ENCODE data around the gene FUBP3. TPM values are rescaled to one million over a fixed set of nuclear protein-coding genes. Genes with fewer than 3 reads are reported as not detected.

FUBP3 gene
- total RNA-seq, 1 experiment from 2014 or later = 78.6 TPM

GRCh38 chr9:130636648-130637020, 57.3 kb downstream of the FUBP3 start:
- H3K27me3 Mint-ChIP-seq (ENCODE audit: low read depth) = peaks cover 2% of the 10 kb centered on the region; the same call in 1 of the 2 replicates
- Histone ChIP-seq H2BK20ac (ENCODE audit: low read depth, low read length, poor library complexity, severe bottlenecking) (no peak overlapping the region), H3K23ac (ENCODE audit: insufficient read length, low read depth, low read length) (no peak overlapping the region), H3K9ac (ENCODE audit: extremely low read depth, insufficient read length, low read length) (no peak overlapping the region), H2AK5ac (ENCODE audit: insufficient read length, low read length) (no peak overlapping the region), H2BK120ac (ENCODE audit: low read depth, low read length, poor library complexity, severe bottlenecking) (no peak overlapping the region), H3K4ac (ENCODE audit: low read depth, low read length) (no peak overlapping the region), H3K27ac (ENCODE audit: insufficient read length, low read depth, low read length) (no peak overlapping the region), H3K56ac (ENCODE audit: insufficient read length, low read depth, low read length) (no peak overlapping the region), H3K79me1 (ENCODE audit: insufficient read depth, low read depth, low read length, poor library complexity, severe bottlenecking) (no peaks in the 10 kb centered on the region), H4K8ac (replicated peaks; ENCODE audit: insufficient read length, low read depth, low read length) (no peak overlapping the region), H3T11ph (ENCODE audit: low read length) (no peak overlapping the region), H3K14ac (ENCODE audit: insufficient read depth, low read length) (no peak overlapping the region), H2BK15ac (ENCODE audit: low read depth, low read length) (no peak overlapping the region), H3K9me3 (ENCODE audit: control insufficient read depth, low read depth, low read length) (no peaks in the 10 kb centered on the region), H2AFZ (ENCODE audit: low read length) (no peak overlapping the region), H4K5ac (ENCODE audit: insufficient read length, low read depth, low read length) (no peak overlapping the region), H3K27me3 (ENCODE audit: insufficient read depth, low read length) (no peaks in the 10 kb centered on the region), H3K4me1 (ENCODE audit: insufficient read depth, low read length) (no peaks in the 10 kb centered on the region; the same call in 1 of the 2 replicates), H3K23me2 (ENCODE audit: insufficient read length, low read depth, low read length, poor library complexity, severe bottlenecking) (no peaks in the 10 kb centered on the region), H3K4me2 (ENCODE audit: insufficient read depth, insufficient read length, low read length) (no peak overlapping the region), H2BK12ac (ENCODE audit: insufficient read length, low read depth, low read length) (no peak overlapping the region), H4K20me1 (ENCODE audit: control insufficient read depth, insufficient read depth, insufficient read length) (no peaks in the 10 kb centered on the region), H2BK5ac (ENCODE audit: insufficient read length, low read length) (no peak overlapping the region), H3K18ac (ENCODE audit: insufficient read length, low read depth, low read length) (no peak overlapping the region), H3K79me2 (ENCODE audit: insufficient read depth, low read length) (no peaks in the 10 kb centered on the region), H4K91ac (ENCODE audit: insufficient read length, low read depth, low read length) (no peak overlapping the region)
- no peak for DNase-seq
- no peaks in the 10 kb centered on the region for H3K9me3 Mint-ChIP-seq
- TF ChIP-seq CTCF (conservative IDR thresholded peaks at IDR 0.05) = no peak
- WGBS (ENCODE audit: extremely low coverage, insufficient read length, low lambda C conversion rate) = no CpG with 5 or more reads among the region's 9 CpGs
- H3K4me1 Mint-ChIP-seq = peaks cover 15 to 19% of the 10 kb centered on the region in 2 experiments
- no peak overlapping the region for H3K4me3 Mint-ChIP-seq
- peaks cover 17 to 57% (median 52%) of the 10 kb centered on the region in 3 experiments; a peak in 6 of 7 replicates for H3K36me3 Mint-ChIP-seq (ENCODE audit: insufficient read depth in 1 of 3, low read depth in 3 of 3)
- H3K27ac Mint-ChIP-seq = no peak overlapping the region

All from H9 (cell line).